ENCODE data around the gene SLC20A1.

The SLC20A1 gene

DNA sequence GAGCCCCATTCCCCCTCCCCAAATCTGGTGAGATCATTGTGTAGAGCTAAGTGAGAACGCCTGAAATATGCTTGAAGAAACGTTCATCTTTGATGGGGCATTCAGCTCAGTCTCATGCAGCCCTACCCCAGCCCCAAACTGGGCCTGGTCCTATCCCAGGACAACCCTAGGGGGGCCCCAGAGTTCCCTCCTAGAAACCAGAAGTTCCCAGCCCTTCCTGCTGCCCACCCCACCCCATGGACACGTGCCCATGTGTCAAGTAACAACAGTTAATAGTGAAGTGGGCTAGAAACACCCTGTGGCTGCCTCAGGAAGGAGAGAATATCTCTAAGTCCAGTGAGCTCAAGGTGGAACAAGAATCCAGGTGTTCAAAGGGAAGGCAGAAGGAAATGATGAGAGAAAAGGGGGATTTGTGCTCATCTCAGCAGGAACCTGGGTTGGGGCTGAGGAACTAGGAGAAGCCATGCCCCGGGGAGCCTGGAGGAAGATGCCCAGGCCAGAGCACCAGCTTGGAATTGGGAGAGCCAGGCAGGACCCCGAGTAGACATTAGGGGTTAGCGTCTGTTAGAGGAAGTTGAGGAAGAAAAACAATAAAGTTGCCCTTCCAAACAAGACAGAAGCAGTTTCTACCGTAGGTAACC lies 20.1 kb upstream of the SLC20A1 start:
- no peak for DNase-seq

DNA sequence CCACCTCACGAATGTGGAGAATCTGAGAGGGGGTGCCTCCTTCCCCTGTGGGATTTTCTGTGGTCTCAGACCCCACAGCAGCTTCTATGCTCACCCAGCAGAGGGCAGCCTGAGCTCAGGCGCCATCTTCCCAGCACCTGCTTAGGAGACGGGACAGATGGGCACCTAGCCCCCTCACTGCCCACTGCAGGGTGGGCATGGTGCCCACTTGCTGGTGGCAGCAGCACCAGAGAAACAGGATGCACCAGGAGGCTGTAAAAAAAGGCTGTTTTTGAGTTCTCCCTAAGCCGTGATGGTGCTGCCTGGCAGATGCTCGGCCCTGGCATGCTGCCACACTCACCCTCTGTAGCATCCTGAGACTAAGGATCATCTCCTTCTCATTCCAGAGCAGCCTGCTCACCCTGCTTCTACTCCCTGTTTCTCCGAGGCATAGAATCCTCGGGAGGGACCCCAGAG lies 19.1 kb upstream of the SLC20A1 start:
- DNase-seq = peak; percentile 42

DNA sequence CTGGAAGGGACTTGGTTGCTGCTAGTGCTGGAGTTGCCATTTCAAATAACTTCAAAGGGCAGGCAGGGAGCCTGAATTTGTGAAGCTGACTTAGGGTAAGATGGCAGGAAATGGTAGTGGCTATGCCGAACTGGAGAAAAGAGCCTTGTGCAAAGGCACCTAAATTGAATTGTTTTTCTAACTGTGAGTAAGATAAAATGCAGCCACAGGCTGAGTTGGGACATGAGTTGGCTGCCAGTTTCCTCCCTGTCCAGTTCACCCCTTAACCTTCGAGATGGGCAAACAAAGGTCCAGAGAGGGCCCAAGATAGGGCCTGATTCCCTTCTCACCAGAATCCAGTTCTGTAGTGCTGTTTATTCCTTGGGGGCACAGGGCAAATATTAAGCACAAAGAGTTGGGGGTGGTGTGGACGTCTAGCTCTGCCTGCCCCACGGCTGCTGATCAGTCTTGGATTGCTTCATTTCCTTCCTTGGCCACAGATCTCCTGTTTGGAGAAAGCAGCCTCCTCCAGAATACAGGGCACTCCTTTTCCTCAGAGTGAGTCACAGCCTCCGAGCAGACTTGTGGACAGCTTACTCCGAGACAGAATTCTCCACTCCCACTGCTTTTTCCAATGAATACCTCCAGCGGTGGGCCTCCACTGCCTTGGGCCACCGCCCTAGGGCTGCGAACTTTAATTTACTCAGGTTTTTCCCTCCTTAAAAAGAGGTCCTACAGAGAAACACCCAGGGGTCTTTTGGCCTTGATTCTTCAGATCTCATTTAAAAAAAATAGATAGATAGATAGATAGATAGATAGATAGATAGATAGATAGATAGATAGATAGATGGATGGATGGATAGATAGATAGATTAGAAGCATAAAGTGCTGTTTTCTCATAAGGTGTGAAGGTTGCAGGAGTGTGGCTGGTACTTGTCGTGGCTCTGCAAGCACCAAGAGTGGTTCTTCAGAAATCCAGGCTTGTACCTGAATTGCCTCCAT lies 18.4 kb upstream of the SLC20A1 start:
- no peak for DNase-seq

DNA sequence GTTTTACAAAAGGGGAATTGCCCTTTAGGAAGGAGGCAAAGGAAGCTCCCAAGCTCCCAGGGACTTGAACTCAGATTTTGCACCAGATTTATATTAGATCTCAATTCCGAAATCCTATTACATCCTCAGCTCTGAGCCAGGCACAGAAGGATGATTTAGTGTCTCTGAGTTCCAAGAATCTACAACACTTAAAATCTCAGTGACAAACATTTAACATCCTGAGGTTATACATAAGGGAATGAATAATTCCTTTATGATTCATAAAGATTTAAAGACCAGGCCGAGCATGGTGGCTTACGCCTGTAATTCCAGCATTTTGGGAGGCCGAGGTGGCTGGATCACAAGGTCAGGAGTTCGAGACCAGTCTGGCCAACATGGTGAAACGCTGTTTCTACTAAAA lies 16.5 kb upstream of the SLC20A1 start:
- DNase-seq = no peak

DNA sequence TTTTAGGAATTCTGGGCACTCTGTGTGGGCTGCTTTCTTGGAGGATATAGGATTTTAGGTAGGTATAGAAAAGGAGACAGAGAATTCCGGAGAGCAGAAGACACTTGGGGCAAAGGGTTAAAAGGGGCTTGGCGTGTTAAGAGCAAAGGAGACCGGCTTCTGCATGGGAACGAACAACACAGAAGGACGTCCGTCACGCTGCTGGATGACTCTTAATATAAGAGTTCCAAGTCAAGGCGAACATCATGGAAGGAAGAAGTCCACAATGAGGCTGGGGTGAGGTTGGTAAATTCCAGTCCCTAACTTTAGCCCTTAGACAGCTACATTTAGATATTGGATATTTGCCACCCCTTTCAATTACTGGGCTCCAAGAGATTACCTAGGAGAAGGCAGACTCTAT lies 15.9 kb upstream of the SLC20A1 start:
- no peak for DNase-seq

DNA sequence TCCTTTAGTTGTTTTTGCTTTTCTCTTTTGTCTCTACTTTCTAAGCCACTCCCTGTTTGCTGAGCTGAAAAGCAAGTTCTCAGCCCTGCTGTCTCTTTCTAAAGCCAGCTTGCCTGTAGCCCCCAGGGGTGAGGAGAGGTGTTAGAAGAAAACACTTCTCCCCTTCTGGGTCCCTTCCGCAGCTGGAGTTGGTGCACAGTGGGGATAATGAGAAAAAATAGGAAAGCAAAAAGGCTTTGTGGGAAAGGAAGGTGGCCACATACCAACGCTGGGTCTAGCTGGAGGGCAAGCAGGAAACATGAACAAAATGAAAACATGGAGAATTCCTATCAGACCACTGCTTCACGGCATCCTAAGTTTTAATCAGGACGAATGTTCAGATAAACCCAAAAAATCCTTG lies 15.5 kb upstream of the SLC20A1 start:
- no peak for DNase-seq

DNA sequence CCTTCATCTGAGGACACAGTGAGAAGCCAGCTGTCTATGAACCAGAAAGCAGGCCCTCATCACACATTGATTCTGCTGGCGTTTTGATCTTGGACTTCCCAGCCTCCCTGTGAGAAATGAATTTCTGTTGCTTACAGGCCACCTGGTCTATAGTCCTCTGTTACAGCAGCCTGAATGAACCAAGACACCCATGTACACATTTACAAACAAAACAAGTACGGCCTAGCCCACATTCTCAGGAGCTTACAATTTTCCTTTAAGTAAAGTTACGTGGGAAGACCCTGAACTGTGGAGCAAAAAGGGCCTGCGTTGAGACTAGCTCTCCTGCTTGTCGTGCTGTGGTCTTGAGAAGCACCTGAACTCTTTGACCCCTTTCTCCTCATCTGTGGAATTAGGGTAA lies 12.0 kb upstream of the SLC20A1 start:
- no peak for DNase-seq

DNA sequence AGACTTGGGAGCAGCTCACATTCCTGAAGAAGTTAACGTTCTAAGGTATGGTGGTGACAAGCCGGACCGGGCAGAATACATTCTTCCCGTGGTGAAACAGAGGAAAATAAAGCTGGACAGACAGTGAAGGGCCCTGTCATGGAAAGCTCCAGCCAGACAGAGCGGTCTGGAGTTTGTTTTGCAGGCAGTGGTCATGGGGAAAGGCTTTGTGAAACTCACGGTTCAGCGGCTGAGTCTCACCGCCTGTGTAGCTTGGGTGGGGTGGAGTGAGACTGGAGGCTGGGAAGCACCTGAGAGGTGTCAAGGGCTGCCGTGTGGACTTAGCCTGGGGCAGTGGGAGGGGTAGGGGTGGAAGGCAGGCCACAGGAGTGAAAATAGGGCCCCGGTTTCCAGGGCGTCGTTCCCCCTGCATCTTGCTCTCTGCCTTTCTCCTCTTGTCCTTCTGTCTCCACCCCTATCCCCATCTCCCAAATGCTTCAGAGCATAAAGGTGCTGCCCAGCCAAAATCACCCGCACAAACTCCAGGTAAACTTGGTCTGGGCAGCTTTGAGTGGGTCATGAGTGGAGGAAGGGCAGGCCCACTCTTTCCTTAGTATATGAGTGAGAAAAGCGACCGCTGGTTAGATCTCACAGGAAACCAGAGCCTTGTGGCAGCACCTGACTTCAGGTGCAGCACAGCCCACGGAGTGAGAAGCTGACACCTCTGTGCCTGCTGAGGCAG lies 11.4 kb upstream of the SLC20A1 start:
- DNase-seq = no peak

DNA sequence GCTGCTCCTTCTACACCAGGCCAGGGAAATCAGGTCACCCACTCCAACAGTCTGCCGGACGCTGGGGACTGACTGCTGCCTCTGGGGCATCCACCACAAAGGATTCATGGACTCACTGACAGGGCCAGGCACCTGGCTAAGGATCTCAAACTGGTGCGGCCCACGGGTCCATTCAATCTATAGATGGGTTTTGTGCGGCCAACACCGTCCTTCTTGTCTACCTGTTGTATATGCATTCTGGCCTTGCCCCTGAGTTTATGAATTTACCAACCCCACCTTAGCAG lies 10.9 kb upstream of the SLC20A1 start:
- DNase-seq = no peak

DNA sequence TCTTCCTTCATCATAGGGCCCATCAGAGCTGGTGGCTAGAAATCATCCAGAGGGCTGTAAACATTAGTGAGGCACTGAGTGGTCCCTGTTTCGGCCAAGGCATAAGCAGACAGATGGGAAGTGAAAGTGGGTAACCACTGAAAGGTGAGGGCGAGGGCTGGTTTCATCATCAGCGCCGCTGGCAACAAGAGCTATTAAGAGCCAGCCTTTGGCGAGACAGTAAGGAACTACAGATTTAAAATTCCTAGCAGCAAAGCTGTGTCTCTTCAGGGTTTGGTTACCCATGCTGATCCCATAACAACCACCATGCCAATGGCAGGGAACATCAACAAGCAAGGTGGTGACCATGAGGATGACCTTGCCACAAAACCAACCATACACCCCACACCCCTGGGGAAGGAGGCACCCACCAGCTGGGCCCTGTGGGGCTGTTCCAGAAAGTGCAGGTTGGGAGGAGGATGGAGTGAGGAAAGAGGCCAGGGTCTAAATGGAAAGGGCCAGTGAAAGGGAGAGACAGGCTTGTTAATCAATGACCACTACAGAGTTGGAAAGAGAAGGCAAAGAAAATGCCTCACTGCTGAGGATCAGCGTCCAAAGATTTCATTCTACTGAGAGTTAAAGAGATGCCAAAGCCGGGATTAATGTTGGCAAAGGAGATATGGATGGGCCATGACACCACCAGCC lies 9.0 kb upstream of the SLC20A1 start:
- no peak for DNase-seq

DNA sequence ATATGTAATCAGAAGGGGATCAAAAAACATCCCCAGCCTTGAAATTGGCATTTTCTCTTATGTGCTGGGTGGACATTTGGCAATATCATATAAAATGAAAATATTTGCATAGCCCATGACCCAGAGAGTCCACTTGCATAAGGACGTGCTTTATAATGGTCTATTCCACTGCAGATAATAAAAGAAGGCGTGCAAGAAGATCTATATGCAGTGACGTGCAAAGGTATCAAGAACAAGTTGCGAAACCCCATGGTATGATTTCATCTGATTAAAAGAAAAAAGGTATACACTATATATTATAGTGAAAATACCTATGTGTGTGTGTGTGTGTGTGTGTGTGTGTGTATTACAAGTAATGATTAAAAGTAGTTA lies 8.5 kb upstream of the SLC20A1 start:
- DNase-seq = no peak

DNA sequence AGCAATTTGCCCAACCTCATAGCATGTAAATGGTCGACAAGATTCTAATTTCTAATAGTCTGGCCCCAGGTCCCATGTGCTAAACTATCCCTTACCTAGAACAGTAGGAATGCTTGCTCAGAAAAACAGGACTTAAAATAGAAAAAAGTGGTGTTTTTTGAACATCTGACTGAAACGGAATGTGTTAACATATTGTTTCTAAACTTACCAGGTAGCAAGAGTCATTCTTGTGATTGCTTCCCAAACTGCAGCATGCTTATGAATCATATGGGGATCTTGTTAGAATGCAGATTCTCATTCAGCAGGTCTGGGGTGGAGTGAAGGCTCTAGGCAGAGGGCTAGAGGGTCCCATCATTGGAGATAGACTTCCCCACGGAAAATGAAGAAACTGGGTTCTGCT lies 5.8 kb upstream of the SLC20A1 start:
- no peak for DNase-seq

DNA sequence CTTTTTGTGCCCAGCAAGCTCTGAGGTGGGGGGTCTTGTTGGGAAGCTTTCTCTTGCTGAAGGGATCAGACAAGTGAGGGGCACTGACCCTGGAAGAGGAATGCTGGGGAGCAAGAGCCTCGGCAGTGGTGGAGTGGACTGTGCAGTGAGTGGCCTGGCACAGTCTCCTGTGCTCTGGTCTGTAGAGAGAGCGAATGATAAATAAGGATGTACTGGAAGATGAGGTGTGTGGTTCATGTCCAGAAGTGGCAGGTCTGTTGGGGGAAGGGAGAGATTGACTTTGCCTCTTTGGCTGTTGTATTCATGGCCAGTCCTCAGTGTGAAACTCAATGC lies 5.3 kb upstream of the SLC20A1 start:
- DNase-seq = no peak

DNA sequence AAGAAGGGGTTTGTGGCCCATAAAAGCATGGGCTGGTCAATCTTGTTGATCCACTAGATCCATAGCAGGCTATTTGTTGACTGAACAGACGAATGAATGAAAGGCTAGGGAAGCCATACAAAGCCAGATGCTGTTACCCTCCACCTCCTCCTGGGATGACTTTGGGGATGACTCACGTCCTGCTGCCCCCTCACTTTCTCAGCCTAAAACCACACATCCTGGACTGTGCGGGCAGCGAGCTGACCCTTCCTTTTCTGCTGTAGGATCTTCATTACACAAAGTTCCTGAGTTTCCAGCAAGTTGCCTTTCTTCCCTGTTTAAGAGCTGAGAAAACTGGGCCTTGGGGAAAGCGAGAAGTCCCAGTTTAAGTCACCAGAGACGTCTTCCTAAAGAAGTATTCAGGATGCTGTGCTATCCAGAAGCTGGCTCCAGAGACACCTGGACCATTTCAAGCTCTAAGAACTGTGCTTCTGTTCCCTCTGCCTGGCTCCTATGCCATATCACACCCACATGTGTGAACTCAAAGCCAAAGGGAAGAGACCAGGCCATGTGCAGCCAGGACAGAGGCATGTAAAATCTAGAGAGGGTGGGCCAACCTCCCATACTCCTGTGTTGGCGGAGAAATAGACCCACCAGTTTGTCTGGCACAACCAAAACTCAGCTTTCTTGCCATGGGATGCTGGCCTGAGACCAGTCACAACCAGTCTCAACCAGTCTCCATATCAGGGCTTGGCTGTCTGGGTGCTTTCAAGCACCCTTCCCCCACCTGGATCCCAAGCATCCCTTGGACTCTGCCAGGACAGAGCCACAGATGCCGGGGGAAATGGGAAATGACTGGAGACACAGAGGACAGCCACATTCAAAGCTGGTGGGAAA lies 4.7 kb upstream of the SLC20A1 start:
- DNase-seq = no peak

DNA sequence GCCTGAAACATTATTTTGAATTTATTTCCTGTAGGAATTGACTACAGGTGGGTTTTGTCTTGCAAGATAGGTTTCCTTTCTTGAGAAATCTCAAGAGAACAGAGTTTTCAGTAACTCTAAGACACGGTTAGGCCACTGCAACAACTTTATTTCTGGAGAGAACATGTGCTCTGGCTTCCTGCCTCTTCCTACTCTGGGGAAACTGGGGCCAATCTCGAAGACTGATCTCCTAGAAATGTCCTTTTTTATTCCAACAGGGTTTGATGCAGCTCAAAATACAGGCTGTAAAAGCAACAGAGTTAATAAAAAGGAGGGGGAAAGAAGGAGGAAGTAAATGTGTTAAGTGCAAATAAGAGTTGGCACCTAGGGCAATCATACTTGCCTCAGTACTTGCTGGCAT lies 4.0 kb upstream of the SLC20A1 start:
- no peak for DNase-seq

DNA sequence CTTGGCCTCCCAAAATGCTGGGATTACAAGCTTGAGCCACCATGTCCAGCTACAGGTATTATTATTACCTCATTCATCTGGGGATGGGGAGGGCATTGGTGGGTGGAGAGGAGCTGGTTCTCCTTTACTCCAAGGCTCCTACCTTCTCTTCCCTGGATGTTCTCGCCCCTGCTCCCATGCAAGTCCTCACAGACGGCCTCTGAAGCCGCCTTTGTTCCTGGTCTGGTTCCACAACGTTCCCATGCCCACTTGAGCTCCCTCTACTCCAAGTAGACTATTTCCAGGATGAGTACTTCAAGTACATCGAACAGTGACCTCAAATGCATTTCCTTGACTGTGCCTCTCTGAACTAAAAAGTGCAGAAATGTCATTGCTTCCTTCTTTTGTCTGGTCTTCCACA lies 3.2 kb upstream of the SLC20A1 start:
- no peak for DNase-seq

DNA sequence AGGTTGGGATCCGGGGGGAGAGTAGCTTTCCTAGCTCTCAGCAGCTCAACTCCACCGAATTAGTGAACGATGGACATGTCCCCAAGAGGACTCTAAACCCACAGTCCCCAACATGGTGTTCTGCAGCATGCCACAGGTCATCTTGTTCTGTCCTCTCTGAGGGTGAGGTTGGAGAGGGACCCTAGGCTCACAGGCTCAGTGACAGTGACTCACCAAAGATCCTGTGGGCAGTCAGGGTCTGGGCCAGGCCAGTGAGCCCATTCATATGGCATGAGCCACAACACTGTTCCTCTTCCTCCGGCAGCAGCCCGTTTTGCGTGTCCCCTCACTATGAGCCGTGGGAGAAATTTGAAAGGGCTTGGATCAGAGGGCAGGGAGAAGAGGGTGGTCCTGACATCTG lies 2.8 kb upstream of the SLC20A1 start:
- no peak for DNase-seq

DNA sequence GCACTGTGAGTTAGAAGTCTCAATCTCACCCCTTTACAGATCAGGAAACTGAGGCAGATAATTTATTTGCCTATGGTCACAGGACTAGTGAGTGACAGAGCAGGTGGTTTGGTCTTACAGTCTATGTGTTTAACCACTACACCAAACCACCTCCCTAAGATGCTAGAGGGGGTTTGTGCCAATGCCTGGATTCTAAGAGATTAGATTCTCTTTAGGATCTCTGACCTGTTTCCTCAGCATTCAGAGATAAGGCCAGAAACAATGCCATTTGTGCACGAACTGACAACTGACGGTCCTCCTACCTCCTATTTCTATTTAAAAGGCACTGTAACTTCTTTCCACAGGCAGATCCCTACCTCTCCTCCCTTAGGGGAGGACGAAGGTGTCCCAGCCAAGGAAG lies 2.3 kb upstream of the SLC20A1 start:
- DNase-seq = no peak

DNA sequence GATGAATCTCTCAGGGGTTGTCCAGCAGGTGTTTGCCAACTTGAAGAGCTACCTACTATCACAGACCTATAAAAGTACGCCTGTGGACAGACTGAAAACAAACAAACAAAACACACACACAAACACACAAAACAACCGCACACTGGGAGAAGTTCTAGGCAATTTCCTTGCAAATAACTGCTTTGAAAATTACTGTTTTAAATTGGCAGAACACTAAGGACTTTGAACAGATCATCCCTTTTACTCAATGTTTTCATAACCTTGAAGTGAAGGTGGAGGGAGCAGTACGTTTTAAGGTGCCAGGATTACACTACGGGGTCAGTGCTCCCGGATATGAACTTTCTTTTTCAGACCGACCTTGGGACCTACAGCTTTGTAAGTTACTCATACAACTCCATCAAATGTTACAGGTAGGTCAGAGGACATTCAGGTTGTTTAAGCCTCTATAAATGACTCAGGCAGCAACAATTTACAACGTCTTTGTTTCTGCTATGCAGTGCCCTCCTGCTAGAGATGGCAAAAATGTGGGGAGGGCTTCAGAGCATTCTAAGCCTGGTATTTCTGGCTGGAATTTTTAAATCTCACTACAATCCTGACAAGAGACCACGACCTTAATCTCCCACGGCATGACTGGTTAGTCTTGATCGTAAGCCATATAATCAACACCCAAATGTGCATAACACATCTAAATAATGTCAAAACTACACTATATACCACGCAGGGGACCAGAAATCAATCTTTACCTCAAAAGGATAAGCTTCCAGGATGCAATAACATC lies 1.4 kb upstream of the SLC20A1 start:
- DNase-seq = no peak

DNA sequence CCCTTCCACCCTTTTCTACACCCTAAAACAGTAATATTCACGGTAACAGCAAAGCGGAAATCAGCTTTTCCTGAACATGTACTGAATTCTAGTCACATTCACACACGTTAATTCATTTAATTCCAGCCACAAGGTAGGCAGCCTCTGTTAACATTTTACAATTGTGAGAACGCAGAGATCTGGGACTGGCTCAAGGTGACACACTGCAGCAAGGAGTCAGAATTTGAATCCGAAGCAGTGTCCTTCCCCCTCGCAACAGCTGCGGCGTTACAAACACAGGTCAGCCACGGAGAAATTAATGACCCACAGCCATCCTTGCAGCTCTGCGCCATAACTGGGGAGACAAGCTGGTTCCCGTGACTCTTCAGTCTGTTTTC lies 818 bp upstream of the SLC20A1 start:
- DNase-seq = no peak

DNA sequence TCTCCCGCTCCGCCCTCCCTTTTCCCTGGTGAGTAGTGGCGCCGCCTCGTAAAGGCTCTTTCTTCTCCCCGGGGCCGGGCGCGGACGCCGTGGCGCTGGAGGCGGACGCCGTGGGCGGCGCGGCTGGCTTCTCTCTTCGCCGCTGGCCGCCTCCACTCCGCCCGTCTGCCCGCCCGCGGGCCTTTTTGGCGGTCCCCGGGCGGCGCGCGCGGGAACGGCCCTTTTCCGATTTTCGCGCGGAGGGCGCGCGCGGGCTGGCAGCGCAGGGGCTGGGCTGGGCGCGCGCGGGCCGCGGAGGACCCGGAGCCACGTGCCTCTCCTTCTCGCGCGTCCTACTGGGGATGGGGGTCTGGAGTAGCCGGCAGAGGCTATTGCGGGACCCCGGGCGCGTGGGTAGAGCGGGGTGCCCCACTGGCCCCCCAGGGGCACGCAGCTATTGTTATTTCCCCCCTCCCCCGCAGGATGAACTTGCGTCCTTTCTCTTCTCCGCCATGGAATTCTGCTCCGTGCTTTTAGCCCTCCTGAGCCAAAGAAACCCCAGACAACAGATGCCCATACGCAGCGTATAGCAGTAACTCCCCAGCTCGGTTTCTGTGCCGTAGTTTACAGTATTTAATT lies 472 bp downstream of the SLC20A1 start:
- DNase-seq = no peak
